ENCODE data around the gene STK11. TPM values are rescaled to one million over a fixed set of nuclear protein-coding genes. Genes with fewer than 3 reads are reported as not detected.
"Not testable (repeated sequence)": the region's sequence is repeated elsewhere in the genome, so short reads cannot be mapped to it uniquely, and the experiment has no call there.

Gene STK11
- total and polyA plus RNA-seq, 9 donors: 36.9 to 71.2 (median 54.2) TPM

- no peak overlapping the region for H3K4me3 ChIP-seq
- TF ChIP-seq CTCF (IDR thresholded peaks at IDR 0.05): no peak
- TF ChIP-seq EP300 (IDR thresholded peaks at IDR 0.05): no peak
- no peak for TF ChIP-seq POLR2A (IDR thresholded peaks at IDR 0.05)
- no peak overlapping the region for H3K27ac ChIP-seq
- WGBS, 3 donors: 91% methylated on average over 11 of the region's 11 CpGs; no CpG with 5 or more reads in 1 of the 3 donors
- H3K4me1 ChIP-seq (ENCODE audit: insufficient read depth): no peaks in the 10 kb centered on the region
- no peaks in the 10 kb centered on the region for H3K9me3 ChIP-seq
- no peaks in the 10 kb centered on the region for H3K36me3 ChIP-seq
- intact Hi-C loops (cut with DNase I): loop anchor here in 2 of 4 donors (10.0 kb wide), 1 partner anchor 168 kb away; no protein-coding TSS in a partner anchor
- DNase-seq: no peak
- no peaks in the 10 kb centered on the region for H3K27me3 ChIP-seq
Observed at GRCh38 chr19:1182727-1183126, 22.9 kb upstream of the STK11 start.

GRCh38 chr19:1183543-1184172 lies 21.9 kb upstream of the STK11 start:
- H3K36me3 ChIP-seq: no peaks in the 10 kb centered on the region
- H3K27ac ChIP-seq: no peak overlapping the region
- intact Hi-C loops (cut with DNase I): loop anchor here in 2 of 4 donors (10.0 kb wide), 1 partner anchor 169 kb away; no protein-coding TSS in a partner anchor
- no peaks in the 10 kb centered on the region for H3K27me3 ChIP-seq
- no peak overlapping the region for H3K4me3 ChIP-seq
- peak in 2 of 5 donors; percentile 19 to 35 for DNase-seq
- 83 to 85% (median 85%) methylated on average over 19 of the region's 19 CpGs for WGBS, 3 donors
- H3K9me3 ChIP-seq: no peaks in the 10 kb centered on the region
- TF ChIP-seq CTCF (IDR thresholded peaks at IDR 0.05) (no peak), POLR2A (IDR thresholded peaks at IDR 0.05) (no peak), EP300 (IDR thresholded peaks at IDR 0.05) (no peak)
- H3K4me1 ChIP-seq (ENCODE audit: insufficient read depth): no peaks in the 10 kb centered on the region

GRCh38 chr19:1189419-1189818 lies 16.2 kb upstream of the STK11 start:
- Histone ChIP-seq H3K27me3 (no peaks in the 10 kb centered on the region), H3K36me3 (no peaks in the 10 kb centered on the region), H3K27ac (no peak overlapping the region), H3K9me3 (no peaks in the 10 kb centered on the region), H3K4me1 (ENCODE audit: insufficient read depth) (no peaks in the 10 kb centered on the region), H3K4me3 (no peak overlapping the region)
- WGBS, 3 donors: 71 to 74% (median 73%) methylated on average over 9 of the region's 9 CpGs
- no peak for TF ChIP-seq POLR2A (IDR thresholded peaks at IDR 0.05)
- TF ChIP-seq EP300 (IDR thresholded peaks at IDR 0.05): no peak
- TF ChIP-seq CTCF (IDR thresholded peaks at IDR 0.05): no peak
- DNase-seq: no peak
- intact Hi-C loops (cut with DNase I): loop anchor here in 3 of 4 donors (5.0 to 10.0 kb wide), 2 partner anchors 67 to 175 kb away; no protein-coding TSS in a partner anchor

GRCh38 chr19:1199531-1199930 lies 6.0 kb upstream of the STK11 start:
- WGBS, 3 donors: 85 to 90% (median 90%) methylated on average over 10 of the region's 10 CpGs
- Histone ChIP-seq H3K4me1 (ENCODE audit: insufficient read depth) (no peaks in the 10 kb centered on the region), H3K27me3 (no peaks in the 10 kb centered on the region), H3K4me3 (no peak overlapping the region), H3K27ac (no peak overlapping the region), H3K36me3 (no peaks in the 10 kb centered on the region), H3K9me3 (no peaks in the 10 kb centered on the region)
- no peak for TF ChIP-seq EP300 (IDR thresholded peaks at IDR 0.05)
- TF ChIP-seq CTCF (IDR thresholded peaks at IDR 0.05): no peak
- no peak for TF ChIP-seq POLR2A (IDR thresholded peaks at IDR 0.05)
- intact Hi-C loops (cut with DNase I): no loop called here
- peak in 1 of 5 donors; percentile 37 for DNase-seq

GRCh38 chr19:1200614-1201013 lies 5.0 kb upstream of the STK11 start:
- 86 to 91% (median 89%) methylated on average over 4 of the region's 4 CpGs for WGBS, 3 donors
- H3K36me3 ChIP-seq; H3K9me3 ChIP-seq; H3K27me3 ChIP-seq; DNase-seq; H3K4me3 ChIP-seq; H3K27ac ChIP-seq; H3K4me1 ChIP-seq (ENCODE audit: insufficient read depth); intact Hi-C loops (cut with DNase I): not testable (repeated sequence)
